H54 (cell line): ENCODE results near the gene RBP5.

Experiments used
- DNase-seq: peaks from one replicate; pipeline ENCODE4 v3.0.0; 2011; ENCODE audit warnings: low spot score, mixed read lengths; ENCODE audit not compliant: insufficient read length
- FAIRE-seq: peaks from 3 replicates; lab custom pipeline; 2011; peaks lifted over from hg19 to GRCh38; lab: Jason Lieb, UNC
- POLR2A ChIP-seq: IDR thresholded peaks from 2 replicates; pipeline ENCODE4 v1.6.1; 2011; ENCODE audit warnings: low read depth, mild to moderate bottlenecking, low read length

RBP5 gene

GRCh38 chr12:7128681-7129286, at the start of gene RBP5:
RBP5 (minus strand) TSS chr12:7128889; CDS start chr12:7128775, 114 bp downstream.
- FAIRE-seq (no peak), DNase-seq (no peak)
- TF ChIP-seq POLR2A: no peak

GRCh38 chr12:7178481-7178880, 49.8 kb upstream of the RBP5 start:
- no peak for TF ChIP-seq POLR2A
- FAIRE-seq (no peak), DNase-seq (no peak)

- no peak for DNase-seq
- no peak for FAIRE-seq
- TF ChIP-seq POLR2A: no peak
These were observed 47.9 kb upstream of the RBP5 start for GRCh38 chr12:7176595-7176994.

- FAIRE-seq: no peak
These were observed 46.8 kb upstream of the RBP5 start for GRCh38 chr12:7175493-7175892.

GRCh38 chr12:7171854-7172253, 43.2 kb upstream of the RBP5 start:
- DNase-seq (no peak), FAIRE-seq (no peak)
- TF ChIP-seq POLR2A: no peak

More at GRCh38 chr12:7175493-7175892, 46.8 kb upstream of the RBP5 start:
- TF ChIP-seq POLR2A: no peak
- DNase-seq: no peak

- no peak for TF ChIP-seq POLR2A
- no peak for DNase-seq
These were observed 41.3 kb upstream of the RBP5 start for GRCh38 chr12:7169951-7170350.

GRCh38 chr12:7162691-7163114, 34.0 kb upstream of the RBP5 start:
- FAIRE-seq (no peak), DNase-seq (no peak)
- TF ChIP-seq POLR2A: no peak

More at GRCh38 chr12:7169951-7170350, 41.3 kb upstream of the RBP5 start:
- no peak for FAIRE-seq

- no peak for DNase-seq
- TF ChIP-seq POLR2A: no peak
- no peak for FAIRE-seq
These were observed 33.1 kb upstream of the RBP5 start for GRCh38 chr12:7161811-7162210.

GRCh38 chr12:7161327-7161726, 32.6 kb upstream of the RBP5 start:
- DNase-seq: no peak
- no peak for TF ChIP-seq POLR2A
- FAIRE-seq: no peak

GRCh38 chr12:7160183-7160582, 31.5 kb upstream of the RBP5 start:
- DNase-seq: no peak
- TF ChIP-seq POLR2A: no peak
- no peak for FAIRE-seq

- TF ChIP-seq POLR2A: no peak
- FAIRE-seq (no peak), DNase-seq (no peak)
These were observed 30.3 kb upstream of the RBP5 start for GRCh38 chr12:7158781-7159609.

GRCh38 chr12:7157391-7157790, 28.7 kb upstream of the RBP5 start:
- FAIRE-seq (no peak), DNase-seq (no peak)
- TF ChIP-seq POLR2A: no peak

- FAIRE-seq: no peak
These were observed 27.8 kb upstream of the RBP5 start for GRCh38 chr12:7156259-7157197.

More at GRCh38 chr12:7156259-7157197, 27.8 kb upstream of the RBP5 start:
- DNase-seq: no peak
- no peak for TF ChIP-seq POLR2A
